GM21367 (cell line): ENCODE measurements around the gene LRFN2.

Experiments
- ATAC-seq: cut with Tn5 transposase; IDR thresholded peaks from one replicate; pipeline ENCODE4 v1.9.1; 2021; ENCODE audit not compliant: unreplicated experiment

The LRFN2 gene

GRCh38 chr6:40586369-40587201 lies 579 bp downstream of the LRFN2 start:
- ATAC-seq: no peak

GRCh38 chr6:40585651-40586269 lies 1.4 kb downstream of the LRFN2 start:
- no peak for ATAC-seq

GRCh38 chr6:40585223-40585622 lies 1.9 kb downstream of the LRFN2 start:
- no peak for ATAC-seq

- no peak for ATAC-seq
These were observed 2.4 kb downstream of the LRFN2 start for GRCh38 chr6:40584741-40585140.

GRCh38 chr6:40583709-40584108 lies 3.5 kb downstream of the LRFN2 start:
- no peak for ATAC-seq

- no peak for ATAC-seq
These were observed 4.3 kb downstream of the LRFN2 start for GRCh38 chr6:40582892-40583291.

- ATAC-seq: no peak
These were observed 8.1 kb downstream of the LRFN2 start for GRCh38 chr6:40579101-40579500.

GRCh38 chr6:40577672-40578071 lies 9.5 kb downstream of the LRFN2 start:
- no peak for ATAC-seq

- no peak for ATAC-seq
These were observed 13.9 kb downstream of the LRFN2 start for GRCh38 chr6:40573221-40573620.

- no peak for ATAC-seq
These were observed 17.8 kb downstream of the LRFN2 start for GRCh38 chr6:40569162-40569910.

- ATAC-seq: no peak
These were observed 19.0 kb downstream of the LRFN2 start for GRCh38 chr6:40568062-40568708.

- ATAC-seq: no peak
These were observed 24.1 kb downstream of the LRFN2 start for GRCh38 chr6:40563111-40563510.

- no peak for ATAC-seq
These were observed 28.1 kb downstream of the LRFN2 start for GRCh38 chr6:40559056-40559455.

- ATAC-seq: no peak
These were observed 29.1 kb downstream of the LRFN2 start for GRCh38 chr6:40558102-40558501.

- ATAC-seq: no peak
These were observed 30.3 kb downstream of the LRFN2 start for GRCh38 chr6:40556881-40557280.

- ATAC-seq: no peak
These were observed 31.1 kb downstream of the LRFN2 start for GRCh38 chr6:40556023-40556422.

GRCh38 chr6:40555092-40555491 lies 32.1 kb downstream of the LRFN2 start:
- no peak for ATAC-seq

- no peak for ATAC-seq
These were observed 34.2 kb downstream of the LRFN2 start for GRCh38 chr6:40552941-40553340.

GRCh38 chr6:40551966-40552505 lies 35.1 kb downstream of the LRFN2 start:
- no peak for ATAC-seq

- ATAC-seq: no peak
These were observed 36.7 kb downstream of the LRFN2 start for GRCh38 chr6:40550202-40551101.
